Activated CD4-positive, alpha-beta T cell treated with anti-CD3 and anti-CD28 coated beads, Interleukin-2, Interleukin-6, amounts not matched to agents 100 ng/mL and 50 ng/mL, durations not matched to agents 16 hours and 8 hours (primary cell): ENCODE data around the gene JPT1.
"Not testable (repeated sequence)": the region's sequence is repeated elsewhere in the genome, so short reads cannot be mapped to it uniquely, and the experiment has no call there.

Source experiments
- DNase-seq: peaks from one replicate; pipeline ENCODE4 v3.0.0-alpha.2; 2020

Gene JPT1

DNA sequence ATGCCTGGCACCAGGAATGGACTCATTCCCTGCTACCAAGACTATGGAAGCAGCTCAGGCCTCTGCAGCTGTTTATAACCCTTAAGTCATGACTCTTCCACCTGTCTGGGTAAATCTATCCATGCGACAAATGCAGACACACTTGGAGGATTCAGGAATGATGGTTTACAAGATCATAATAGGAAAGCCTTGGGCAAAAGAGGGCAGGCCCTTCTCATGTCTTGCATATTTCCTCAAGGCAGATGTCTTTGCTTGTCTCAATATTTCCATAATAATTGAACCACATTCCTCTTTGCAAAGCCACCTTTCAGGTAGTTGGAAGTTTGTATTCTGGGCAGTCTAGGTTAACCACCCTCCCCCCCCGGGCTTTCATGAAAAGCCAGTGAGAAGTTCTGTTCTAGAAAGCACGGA is 884 bp upstream of the JPT1 start:
- no peak for DNase-seq

DNA sequence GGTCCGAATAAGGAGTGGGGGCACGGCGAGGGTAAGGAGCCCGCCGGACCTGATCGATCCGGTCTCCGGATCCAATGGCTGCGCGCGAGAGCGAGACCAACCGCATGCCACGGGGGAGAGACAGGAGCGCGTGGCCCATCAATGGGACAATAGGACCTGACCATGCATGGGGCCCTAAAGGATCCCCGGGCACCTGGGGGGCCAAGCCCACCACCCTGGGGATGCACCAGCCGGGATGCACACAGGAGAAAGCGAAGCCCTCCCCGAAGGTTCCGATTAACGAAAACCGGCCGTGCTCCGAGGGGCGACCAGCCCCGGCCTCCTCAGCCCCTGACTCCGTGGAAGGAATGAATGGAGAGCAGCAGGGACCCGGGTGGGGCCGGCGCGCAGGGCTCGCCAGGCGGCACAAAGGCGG is 525 bp downstream of the JPT1 start:
- DNase-seq = peak; percentile 47

DNA sequence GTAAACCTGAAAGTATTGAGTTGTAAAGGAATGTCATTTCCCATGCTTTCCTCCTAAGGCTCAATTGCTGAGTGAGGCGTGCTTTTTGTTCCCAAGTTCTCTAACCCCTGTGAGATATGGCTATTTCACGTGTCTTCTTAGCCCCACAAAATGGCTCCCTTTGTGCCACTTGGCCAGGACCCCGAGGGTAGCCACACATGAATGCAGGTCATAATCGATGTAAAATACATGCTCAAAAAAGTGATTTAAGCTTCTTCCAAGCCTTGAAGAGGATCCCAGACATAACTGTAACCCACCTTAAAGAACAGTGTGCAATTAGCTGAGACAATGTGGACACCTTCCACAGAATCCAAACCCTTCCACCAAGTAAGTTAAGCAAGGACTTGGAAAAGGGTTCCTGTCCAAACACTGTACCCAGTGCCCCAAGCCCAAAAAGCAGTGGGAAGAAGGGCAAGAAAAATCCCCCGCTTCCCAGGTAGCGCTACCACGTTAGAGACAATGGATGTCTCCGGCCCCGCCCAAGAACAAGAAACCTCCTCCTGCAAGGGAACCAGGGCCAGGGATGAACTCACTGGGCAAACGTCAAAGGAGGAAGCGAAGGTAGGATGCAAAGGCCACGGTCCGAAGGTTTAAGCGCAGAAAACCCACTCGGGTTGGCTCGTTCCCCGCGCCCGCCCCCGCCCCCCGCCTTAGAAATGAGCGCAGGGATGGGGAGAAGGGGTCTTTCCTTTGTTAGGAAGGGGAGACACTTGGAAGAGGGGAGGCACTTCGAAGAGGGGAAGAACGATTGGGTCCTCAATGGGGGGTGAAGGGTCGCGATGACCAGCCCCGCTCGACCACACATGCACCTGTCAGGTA is 1.2 kb downstream of the JPT1 start:
- peak; percentile 64 for DNase-seq

DNA sequence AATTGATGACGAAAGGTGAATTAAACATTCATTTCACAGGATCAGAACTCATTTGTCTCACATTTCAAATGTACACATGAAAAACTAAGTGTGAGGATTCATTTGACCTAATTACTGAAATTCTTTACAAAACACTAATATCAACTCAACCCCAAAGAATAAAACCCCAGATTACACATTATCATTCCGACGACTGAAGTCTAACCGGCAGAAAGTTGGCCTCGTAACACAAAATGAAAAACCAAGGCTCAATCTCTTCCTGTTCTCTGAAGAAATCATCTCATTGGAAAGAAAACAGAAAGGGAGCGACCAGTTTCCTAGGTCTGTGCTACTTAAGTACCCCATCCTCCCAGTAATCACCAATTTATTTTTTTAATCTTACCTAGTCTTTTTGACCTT is 1.8 kb downstream of the JPT1 start:
- no peak for DNase-seq

DNA sequence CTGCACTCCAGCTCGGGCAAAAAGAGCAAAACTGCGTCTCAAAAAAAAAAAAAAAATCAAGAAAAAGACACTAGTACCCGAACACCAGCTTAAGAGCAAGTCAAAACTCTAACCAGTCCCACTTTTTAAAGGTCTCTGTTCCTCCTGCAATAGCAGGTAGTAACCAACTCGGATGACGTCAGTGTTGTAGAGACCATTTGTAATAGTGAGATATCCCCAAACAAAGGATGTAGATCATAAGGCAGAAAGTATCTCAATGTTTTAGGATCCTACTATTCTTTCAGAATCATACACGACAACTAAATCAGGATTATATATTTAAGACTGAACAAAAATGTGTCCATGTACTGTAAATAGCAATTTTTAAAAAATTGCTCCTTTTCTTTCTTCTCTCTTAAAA is 2.4 kb downstream of the JPT1 start:
- DNase-seq = no peak

DNA sequence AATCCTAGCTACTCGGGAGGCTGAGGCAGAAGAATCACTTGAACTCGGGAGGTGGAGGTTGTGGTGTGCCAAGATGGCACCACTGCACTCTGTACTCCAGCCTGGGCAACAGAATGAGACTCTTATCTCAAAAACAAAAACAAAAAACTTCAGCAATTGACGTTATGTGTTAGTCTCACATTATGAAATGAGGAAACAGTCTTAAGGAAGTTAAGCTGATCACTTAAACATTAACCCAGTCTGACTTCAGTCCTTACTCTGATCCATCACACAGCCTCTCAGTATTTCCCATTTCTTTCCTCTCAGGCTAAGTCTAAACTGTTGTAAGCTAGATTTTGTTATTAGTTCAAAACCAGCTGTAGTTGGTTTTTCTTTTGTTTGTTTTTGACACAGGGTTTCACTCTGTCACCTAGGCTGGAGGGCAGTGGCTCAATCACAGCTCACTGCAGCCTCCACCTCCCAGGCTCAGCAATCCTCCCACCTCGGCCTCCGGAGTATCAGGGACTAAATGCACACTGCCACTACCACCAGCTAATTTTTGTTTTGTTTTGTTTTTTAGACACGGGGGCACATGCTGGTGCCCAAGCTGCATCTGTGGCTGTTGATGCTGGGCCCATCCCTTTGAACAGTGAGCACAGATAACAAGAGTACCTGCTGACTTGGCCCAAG is 6.3 kb downstream of the JPT1 start:
- no peak for DNase-seq

DNA sequence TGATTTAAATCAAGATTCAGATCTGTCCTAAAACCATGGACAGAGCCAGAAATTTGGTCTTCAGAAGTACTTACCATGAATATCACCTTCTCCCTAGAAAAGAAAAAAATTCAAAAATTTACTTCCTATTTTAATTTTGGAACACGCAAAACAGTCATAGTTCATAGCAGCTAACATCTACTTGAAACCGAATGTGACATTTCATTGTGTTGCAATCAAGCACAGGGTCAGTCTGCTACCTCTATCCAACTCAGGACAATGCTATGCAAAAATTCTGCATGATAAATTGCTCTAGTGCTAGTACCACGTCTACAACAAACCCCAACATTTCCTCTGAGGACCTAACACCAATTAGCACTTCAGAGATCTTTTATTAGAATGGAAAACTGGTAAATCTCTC is 7.7 kb downstream of the JPT1 start:
- no peak for DNase-seq

DNA sequence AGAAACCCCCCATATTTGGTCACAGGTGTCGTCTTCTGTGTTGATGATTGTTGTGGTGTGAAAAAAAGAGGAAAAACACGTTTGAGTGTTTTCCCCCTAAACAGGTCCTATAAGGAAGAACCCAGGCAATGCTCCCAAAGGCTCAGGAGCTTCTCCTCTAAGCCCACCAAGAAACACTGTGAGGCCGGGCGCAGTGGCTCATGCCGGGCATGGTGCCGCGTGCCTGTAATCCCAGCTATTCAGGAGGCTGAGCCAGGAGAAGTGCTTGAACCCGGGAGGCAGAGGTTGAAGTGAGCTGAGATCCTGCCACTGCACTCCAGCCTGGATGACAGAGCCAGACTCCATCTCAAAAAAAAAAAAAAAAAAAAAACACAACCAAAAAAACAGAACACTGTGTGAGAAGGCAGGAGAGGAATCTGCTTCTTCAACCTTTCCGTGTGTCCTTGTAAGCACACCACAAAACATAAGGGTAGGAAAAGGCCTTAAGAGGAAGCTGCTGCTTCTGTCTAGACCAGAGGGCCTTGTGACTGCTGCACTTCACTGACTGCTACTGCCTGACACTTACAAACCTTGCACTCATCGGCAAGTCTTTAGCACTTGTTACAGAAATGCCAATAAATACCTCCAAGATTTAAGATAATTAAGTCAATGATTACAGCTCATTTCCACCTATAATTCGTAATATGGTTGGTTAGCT is 9.3 kb downstream of the JPT1 start:
- DNase-seq = no peak

DNA sequence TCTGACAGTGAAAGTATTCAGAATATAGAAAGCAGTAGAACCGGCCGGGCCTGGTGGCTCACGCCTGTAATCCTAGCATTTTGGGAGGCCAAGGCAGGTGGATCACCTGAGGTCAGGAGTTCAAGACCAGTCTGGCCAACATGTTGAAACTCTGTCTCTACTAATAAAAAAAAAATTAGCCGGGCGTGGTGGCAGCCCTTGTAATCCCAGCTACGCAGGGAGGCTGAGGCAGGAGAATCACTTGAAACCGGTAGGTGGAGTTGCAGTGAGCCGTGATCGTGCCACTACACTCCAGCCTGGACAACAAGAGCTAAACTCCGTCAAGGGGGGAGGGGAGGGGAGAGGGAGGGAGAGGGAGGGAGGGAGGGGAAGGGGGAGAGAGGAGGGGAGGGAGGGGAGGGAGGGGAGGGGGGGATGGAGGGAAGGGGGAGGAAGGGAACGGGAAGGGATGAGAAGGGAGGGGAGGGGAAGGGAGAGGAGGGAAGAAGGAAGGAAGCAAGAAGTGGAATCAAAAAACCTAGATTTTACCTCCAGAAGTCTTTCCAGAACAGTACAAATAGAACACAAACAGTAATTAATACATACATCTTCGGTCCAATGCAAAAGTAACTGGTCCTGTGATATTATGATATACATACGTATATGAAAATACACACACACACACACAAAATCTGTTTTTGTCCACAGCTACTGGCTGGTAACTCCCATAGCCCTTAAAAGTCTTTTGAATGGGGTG is 11.9 kb downstream of the JPT1 start:
- DNase-seq = no peak

DNA sequence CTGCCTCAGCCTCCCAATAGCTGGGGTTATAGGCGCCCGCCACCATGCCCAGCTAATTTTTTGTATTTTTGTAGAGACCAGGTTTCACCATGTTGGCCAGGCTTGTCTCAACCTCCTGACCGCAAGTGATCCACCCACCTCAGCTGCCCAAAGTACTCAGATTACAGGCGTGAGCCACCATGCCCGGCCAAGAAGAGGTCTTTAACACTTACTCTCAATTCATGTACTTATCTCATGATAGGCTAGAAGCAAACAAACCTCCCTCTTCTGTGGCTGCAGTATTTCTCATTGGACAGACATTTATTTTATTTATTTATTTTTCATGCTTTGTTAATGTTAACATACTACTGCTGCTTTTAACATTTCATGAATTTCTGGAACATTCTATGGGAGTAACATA is 15.8 kb downstream of the JPT1 start:
- no peak for DNase-seq

DNA sequence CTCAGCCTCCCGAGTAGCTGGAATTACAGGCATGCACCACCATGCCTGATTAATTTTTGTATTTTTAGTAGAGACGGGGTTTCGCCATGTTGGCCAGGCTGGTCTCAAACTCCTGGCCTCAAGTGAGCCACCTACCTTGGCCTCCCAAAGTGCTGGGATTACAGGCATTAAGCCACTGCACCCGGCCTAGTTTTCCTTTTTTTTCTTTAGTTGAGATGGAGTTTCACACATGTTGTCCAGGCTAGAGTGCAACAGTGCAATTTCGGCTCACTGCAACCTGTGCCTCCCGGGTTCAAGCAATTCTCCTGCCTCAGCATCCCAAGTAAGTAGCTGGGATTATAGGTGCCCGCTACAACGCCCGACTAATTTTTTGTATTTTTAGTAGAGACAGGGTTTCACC is 16.6 kb downstream of the JPT1 start:
- DNase-seq = not testable (repeated sequence)

DNA sequence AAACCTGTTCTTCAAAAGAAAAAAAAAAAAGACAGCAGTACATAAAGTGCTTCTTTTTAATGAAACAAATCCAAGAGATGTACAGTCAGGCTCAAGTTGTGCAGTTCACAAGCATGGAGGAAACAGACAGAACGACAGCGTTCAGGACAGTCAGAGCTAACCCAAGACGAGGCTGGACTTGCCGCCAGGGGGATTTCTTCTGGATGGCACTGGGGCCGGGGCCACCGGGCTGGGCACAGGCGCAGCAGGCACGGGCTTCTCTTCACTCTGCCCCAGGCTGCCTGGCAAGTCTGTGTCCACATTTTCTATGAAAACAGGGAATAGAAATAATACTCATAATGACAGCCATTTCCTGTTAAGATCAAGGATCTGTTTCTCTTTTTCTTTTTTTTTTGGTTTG is 18.4 kb downstream of the JPT1 start:
- no peak for DNase-seq

DNA sequence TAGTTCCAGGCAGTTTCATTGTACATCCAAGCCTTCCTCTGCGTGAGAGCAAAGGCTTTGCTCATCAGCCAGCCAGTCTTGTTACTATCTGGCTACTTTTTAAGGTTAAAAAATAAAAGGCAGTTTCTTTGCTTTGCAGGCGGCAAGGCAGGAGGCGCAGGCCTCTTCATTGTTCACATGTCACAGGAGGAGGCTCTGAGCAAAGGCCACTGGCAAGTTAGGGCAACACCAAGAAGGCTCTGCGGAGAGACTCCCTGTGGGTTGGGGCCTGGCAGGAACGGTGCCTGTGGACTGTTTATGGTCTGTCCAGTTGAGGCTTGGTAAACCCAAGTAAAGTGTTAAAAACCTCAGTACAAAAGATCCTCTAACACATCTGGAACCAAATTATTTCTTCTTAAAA is 18.9 kb downstream of the JPT1 start:
- DNase-seq = no peak

DNA sequence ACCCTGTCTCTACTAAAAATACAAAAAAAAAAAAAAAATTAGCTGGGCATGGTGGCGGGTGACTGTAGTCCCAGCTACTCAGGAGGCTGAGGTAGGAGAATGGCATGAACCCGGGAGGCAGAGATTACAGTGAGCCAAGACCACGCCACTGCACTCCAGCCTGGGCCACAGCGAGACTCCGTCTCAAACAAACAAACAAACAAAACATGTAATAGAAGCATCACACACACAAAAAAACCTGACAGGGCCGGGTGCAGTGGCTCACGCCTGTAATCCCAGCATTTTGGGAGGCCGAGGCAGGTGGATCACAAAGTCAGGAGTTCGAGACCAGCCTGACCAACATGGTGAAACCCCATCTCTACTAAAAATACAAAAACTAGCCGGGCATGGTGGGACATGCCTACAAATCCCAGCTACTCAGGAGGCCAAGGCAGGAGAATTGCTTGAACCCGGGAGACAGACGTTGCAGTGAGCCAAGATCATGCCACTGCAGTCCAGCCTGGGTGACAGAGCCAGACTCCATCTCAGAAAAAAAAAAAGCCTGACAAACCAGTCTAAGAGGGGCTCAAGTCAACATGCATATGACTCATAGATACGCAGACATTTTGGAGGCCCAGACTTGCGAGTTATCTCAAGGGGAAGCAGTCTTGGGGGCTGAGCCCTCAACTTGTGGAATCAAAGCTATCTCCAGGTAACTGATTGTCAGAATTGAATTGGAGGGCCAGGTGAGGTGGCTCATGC is 20.5 kb downstream of the JPT1 start:
- not testable (repeated sequence) for DNase-seq

DNA sequence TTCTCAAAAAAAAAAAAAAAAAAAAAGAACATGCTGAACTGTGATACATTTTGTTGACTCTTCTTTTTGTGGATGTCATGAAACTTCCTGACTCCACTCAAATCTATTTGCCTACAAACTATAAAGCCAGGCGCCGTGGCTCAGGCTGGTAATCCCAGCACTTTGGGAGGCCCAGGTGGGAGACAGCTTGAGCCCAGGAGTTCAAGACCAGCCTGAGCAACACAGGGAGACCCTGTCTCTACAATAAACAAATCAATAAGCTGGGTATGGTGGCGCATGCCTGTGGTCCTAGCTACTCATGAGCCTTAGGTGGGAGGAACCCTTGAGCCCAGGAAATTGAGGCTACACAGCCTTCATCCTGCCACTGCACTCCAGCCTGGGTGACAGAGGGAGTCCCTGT is 21.3 kb downstream of the JPT1 start:
- DNase-seq = no peak

DNA sequence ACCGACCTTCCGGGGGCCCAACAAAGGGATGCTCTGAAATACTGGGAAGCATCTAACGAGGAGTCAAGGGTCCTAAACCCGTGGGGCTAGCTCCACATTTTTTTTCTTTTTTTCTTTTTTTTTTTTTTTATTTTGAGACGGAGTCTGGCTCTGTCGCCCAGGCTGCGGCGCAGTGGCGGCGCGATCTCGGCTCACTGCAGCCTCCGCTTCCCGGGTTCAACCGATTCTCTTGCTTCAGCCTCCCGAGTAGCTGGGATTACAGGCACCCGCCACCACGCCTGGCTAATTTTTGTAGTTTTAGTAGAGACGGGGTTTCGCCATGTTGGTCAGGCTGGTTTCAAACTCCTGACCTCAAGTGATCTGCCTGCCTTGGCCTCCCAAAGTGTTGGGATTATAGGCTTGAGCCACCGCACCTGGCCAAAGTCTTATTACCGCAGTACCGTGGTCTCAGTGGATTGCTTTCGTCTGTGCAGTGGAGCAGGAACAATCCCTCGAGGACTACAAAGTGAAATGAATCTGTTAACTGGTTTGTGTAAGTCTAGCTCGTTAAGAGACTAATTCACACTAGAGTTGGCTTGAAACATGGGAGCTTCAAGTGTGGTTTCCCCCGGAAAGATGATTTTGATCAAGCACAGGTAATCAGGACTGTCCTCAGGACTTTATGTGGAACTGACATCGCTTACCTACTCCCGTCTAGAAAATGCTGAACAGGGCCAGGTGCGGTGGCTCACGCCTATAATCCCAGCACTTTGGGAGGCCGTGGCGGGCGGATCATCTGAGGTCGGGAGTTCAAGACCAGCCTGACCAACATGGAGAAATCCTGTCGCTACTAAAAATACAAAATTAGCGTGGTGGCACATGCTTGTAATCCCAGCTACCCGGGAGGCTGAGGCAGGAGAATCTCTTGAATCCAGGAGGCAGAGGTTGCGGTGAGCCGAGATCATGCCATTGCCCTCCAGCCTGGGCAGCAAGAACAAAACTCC is 22.0 kb downstream of the JPT1 start:
- not testable (repeated sequence) for DNase-seq

DNA sequence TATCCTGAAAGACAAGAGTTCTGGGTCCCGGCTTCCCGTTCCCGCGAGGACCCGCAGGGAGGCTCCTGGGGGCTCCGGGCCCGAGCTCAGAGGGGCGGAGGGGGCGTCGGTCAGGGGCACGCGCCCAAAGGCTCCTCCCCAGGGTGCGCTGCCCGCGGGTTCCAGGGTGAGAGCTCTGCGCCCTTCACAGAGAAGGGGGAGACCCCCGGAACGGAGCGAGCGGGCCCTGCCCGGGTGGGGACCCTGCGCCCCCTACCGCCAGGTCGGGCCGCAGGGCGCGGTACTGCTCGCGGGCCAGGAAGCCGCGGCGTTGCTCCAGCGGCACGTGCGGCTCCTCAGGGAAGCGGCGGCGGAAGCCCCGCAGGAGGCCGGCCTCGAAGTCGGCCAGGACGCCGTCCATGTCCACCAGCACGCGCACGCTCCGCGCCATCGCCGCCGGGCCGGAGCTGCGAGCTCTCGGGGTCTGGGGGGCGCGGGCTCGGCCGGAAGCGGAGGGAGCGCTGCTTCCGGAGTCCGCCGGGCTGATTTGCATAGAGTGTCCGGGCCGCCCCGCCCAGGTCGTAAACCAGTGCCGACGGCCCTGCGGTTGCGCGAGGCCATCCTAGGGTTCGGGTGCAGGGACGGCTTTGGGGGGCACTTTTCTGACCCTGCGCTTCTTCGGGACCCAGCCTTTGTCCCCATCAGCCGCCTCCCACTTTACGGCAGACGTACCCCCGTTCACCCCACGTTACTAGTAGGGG is 22.9 kb downstream of the JPT1 start, which contains the start of gene NT5C:
Gene NT5C (minus strand): TSS at position 465 of the 740 bp plus-strand sequence. CDS start 35 bp downstream, at position 430.
- DNase-seq = peak; percentile 86

DNA sequence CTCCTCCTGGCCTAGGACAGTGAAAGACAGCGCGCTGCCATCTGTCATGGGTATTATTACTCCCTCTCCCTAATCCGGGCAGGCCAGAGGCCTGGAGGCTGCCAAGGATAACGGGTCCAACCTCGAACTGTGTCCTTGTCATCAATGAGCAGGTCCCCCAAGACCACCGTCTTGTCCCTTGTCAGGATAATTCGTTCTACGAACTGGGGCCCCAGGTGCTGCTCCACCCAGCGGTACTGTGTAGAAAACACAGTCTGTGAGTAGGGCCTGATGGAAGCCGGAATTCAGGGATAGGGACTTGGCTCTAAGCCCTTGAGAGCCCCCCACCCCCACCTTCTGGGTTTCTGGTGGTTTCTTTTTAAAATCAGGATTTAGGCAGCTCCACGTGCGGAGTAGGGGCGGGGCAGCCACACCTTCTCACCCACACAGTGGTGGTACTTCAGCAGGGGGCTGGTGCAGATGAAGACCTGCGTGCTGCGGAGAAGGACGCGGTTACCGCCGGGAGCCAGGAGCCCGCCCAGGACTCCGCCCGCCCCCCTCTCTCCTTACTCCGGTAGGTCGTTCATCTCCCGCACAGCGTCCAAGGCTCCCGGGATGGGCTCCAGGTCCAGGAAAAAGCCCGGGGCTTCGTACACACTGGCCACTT is 23.6 kb downstream of the JPT1 start:
- peak; percentile 67 for DNase-seq

DNA sequence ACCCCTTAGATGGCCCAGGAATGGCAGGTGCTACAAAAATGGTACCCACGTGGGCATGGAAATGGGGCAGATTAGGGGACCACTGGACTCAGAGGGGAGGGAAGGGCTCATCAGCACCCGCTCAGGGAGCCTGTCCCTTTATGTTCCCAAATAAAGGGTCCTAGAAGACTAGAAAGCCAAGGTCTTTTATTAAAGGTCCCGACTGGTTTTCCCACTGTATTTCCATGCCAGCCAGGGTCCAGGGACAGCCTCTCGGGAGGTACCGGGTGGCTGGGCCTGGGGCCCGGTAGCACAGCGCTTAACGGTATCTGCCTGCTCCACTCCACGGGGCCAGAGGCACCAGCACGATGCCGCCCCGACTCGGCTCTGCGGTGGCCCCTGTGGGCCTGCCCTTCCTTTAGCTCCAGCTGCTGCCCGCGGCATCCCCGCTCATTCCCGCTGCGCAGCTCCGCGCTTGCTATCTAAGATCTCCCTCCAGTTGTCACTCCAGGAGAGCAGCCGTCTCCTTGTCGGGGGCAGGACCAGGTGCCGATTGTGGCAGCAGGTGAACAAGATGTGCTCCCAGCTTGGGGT is 24.2 kb downstream of the JPT1 start:
- DNase-seq = no peak
